DMS153 treated with DMSO at 0.1 percent for 48 hours (cell line): ENCODE measurements around the gene GOLGA5.
"Not testable (repeated sequence)": the region's sequence is repeated elsewhere in the genome, so short reads cannot be mapped to it uniquely, and the experiment has no call there.

Experiments used
- DNase-seq: peaks from one replicate; lab custom pipeline; 2025; ENCODE audit not compliant: unreplicated experiment; lab: John Stamatoyannopoulos, UW

GOLGA5 gene

GRCh38 chr14:92793709-92794546 is at the start of gene GOLGA5:
Gene GOLGA5 (plus strand): TSS chr14:92794305. CDS start chr14:92797438, 3,133 bp downstream.
- peak; percentile 94 for DNase-seq

- no peak for DNase-seq
Observed at GRCh38 chr14:92747701-92748258, 46.3 kb upstream of the GOLGA5 start.

GRCh38 chr14:92748259-92749016 is 45.7 kb upstream of the GOLGA5 start, which contains the start of gene LGMN:
Gene LGMN (minus strand): TSS chr14:92748627. CDS start chr14:92732786, 15,841 bp downstream.
- DNase-seq: peak; percentile 86

- DNase-seq: not testable (repeated sequence)
Observed at GRCh38 chr14:92750222-92750728, 43.8 kb upstream of the GOLGA5 start.

- no peak for DNase-seq
Observed at GRCh38 chr14:92750994-92751400, 43.1 kb upstream of the GOLGA5 start.

- no peak for DNase-seq
Observed at GRCh38 chr14:92751819-92752218, 42.3 kb upstream of the GOLGA5 start.

GRCh38 chr14:92753250-92753649 is 40.9 kb upstream of the GOLGA5 start:
- DNase-seq: no peak

- peak; percentile 84 for DNase-seq
Observed at GRCh38 chr14:92754966-92755365, 39.1 kb upstream of the GOLGA5 start.

- no peak for DNase-seq
Observed at GRCh38 chr14:92755495-92755894, 38.6 kb upstream of the GOLGA5 start.

GRCh38 chr14:92756446-92756845 is 37.7 kb upstream of the GOLGA5 start:
- no peak for DNase-seq

GRCh38 chr14:92759300-92759678 is 34.8 kb upstream of the GOLGA5 start:
- DNase-seq: no peak

- DNase-seq: no peak
Observed at GRCh38 chr14:92759679-92760523, 34.2 kb upstream of the GOLGA5 start.

GRCh38 chr14:92760524-92760805 is 33.6 kb upstream of the GOLGA5 start:
- DNase-seq: no peak

- not testable (repeated sequence) for DNase-seq
Observed at GRCh38 chr14:92763666-92764631, 30.2 kb upstream of the GOLGA5 start.

GRCh38 chr14:92768236-92768635 is 25.9 kb upstream of the GOLGA5 start:
- not testable (repeated sequence) for DNase-seq

- DNase-seq: no peak
Observed at GRCh38 chr14:92768795-92769194, 25.3 kb upstream of the GOLGA5 start.

GRCh38 chr14:92770484-92770883 is 23.6 kb upstream of the GOLGA5 start:
- no peak for DNase-seq

- DNase-seq: no peak
Observed at GRCh38 chr14:92774572-92774971, 19.5 kb upstream of the GOLGA5 start.

GRCh38 chr14:92775292-92775691 is 18.8 kb upstream of the GOLGA5 start:
- DNase-seq: not testable (repeated sequence)
